ENCODE measurements around the gene NSF. TPM values are rescaled to one million over a fixed set of nuclear protein-coding genes. Genes with fewer than 3 reads are reported as not detected.
A peak's percentile ranks its signal among the peaks of the same experiment; 100 is the strongest.
"Not testable (repeated sequence)": the region's sequence is repeated elsewhere in the genome, so short reads cannot be mapped to it uniquely, and the experiment has no call there.

NSF gene
- polyA plus RNA-seq, 3 donors, result 33.1 to 35.4 (median 33.2) TPM

DNA sequence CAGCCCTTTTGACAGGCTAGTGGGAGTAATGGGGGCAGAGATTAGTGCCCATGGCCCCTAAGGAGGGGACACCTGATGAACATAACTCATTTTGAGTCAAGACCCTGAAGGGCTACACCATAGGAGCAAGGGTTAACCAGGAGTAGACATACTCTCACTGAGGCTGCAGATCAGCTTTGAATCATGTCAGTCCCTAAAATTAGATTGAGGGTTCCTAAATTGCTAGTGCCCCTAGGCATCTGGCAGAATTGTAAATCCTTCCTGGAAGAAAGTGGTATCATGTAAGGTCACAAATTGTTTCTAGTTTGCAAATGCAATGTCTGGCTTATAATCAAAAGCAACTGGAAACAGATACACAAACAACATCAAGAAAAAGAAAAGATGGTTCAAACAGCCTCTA lies 87.3 kb downstream of the NSF start:
- not testable (repeated sequence) for DNase-seq (ENCODE audit: extremely low read depth in 1 of 11, low read depth in 9 of 11, low spot score in 4 of 11)

- DNase-seq (ENCODE audit: extremely low read depth in 1 of 11, low read depth in 9 of 11, low spot score in 4 of 11), result not testable (repeated sequence)
These were observed 93.2 kb downstream of the NSF start for GRCh38 chr17:46683653-46684052.

- not testable (repeated sequence) for DNase-seq (ENCODE audit: extremely low read depth in 1 of 11, low read depth in 9 of 11, low spot score in 4 of 11)
These were observed 94.8 kb downstream of the NSF start for GRCh38 chr17:46685284-46685683.

GRCh38 chr17:46692196-46692595 lies 101.7 kb downstream of the NSF start:
- DNase-seq (ENCODE audit: extremely low read depth in 1 of 11, low read depth in 9 of 11, low spot score in 4 of 11), result not testable (repeated sequence)

DNA sequence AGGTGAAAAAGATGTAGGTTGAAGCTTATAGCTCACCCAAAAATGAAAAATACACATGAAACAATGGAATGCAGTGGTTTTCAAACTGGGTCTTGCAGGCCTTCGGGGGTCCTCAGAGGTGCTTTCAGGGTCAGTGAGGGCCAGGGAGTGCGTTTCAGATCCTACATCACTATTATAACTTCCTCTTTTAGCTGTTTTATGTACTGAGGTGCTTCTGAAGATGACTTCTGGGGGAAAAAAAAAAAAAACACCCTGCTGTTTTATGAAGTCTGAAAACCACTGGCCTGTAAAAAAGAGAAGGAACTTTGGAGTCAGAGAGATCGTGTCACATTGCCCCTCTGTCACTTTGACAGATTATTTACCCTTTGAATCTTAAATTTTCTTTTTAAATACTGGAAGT lies 102.8 kb downstream of the NSF start:
- DNase-seq (ENCODE audit: extremely low read depth in 1 of 11, low read depth in 9 of 11, low spot score in 4 of 11), result not testable (repeated sequence)

- DNase-seq (ENCODE audit: extremely low read depth in 1 of 11, low read depth in 9 of 11, low spot score in 4 of 11), result not testable (repeated sequence)
These were observed 106.1 kb downstream of the NSF start for GRCh38 chr17:46696522-46696921.

DNA sequence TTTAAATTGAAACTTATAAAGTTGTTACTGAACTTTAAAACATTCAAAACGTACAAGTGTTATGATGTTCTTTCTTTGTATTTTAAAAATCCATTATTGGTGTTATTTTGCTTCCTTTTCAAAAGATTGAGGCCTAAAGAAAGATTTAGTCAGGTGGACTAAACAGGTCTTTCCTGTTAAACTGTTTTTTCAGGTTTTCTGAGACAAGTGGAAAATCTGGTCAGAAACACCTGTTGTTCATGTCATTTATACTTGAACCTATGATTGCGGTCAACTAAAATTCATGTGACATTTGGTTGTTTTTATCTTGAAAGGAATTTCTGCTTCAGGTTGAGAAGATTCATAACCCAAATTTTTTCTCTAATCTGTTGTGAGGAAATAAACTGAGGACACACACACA lies 108.5 kb downstream of the NSF start:
- DNase-seq (ENCODE audit: extremely low read depth in 1 of 11, low read depth in 9 of 11, low spot score in 4 of 11), result not testable (repeated sequence)

DNA sequence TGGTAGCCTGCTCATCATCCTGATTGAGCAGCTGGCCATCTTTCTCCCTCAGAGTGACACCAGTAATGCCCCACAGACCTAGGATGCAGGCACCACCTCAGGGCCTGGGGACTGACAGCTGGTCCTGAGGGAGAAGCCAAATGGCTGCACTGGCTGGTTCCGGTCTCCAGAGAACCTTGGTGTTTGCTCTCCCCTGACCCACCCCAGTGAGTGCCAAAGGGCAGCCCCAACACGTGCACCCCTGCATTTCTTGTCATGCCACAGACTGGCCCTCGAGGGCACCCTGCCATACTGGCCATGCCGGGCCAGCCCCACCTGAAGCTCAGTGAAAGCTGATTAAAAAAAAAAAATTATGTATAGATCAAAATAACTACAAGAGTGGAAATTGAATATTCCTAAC lies 127.5 kb downstream of the NSF start:
- no peak for DNase-seq (ENCODE audit: extremely low read depth in 1 of 11, low read depth in 9 of 11, low spot score in 4 of 11)

DNA sequence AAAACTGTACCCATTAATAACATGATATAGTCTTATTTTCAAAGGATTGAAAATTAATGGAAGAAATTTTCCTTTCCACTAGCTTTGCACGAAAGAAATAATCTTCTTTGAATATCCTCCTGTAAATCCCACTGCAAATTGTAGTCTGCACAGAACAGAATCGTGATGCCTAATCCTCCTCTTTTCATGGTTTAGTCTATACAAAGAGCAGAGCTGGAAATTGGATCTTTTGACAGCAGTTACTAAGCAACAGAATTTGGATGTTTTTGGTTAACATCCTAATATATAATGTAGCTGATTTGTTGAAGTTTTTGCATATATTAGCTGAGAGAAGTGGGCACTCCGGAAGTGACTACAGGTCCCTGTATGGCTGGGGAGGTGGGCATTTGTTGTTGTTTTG lies 129.4 kb downstream of the NSF start:
- DNase-seq (ENCODE audit: extremely low read depth in 1 of 11, low read depth in 9 of 11, low spot score in 4 of 11), result no peak

DNA sequence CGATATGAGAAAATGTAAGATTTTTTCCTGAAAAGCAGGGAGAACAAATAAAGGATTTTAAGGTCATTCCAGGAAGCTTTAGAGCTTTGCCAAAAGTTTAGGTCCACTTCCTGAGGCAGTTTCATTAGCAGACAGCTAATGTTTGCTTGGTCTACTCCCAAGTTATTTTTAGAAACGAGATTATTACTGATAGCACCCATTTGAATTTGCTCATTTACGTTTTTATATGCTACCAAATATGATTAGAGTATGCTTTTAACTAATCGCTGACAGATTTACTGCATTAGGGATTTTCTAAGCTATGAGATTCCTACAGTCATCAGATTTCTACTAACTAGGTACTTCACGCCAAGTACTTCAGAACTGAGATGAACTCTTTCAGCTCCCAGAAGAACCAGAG lies 129.9 kb downstream of the NSF start:
- DNase-seq (ENCODE audit: extremely low read depth in 1 of 11, low read depth in 9 of 11, low spot score in 4 of 11), result no peak

- DNase-seq (ENCODE audit: extremely low read depth in 1 of 11, low read depth in 9 of 11, low spot score in 4 of 11), result peak in 1 of 11 donors; percentile 48
These were observed 132.3 kb downstream of the NSF start for GRCh38 chr17:46722662-46723285.

DNA sequence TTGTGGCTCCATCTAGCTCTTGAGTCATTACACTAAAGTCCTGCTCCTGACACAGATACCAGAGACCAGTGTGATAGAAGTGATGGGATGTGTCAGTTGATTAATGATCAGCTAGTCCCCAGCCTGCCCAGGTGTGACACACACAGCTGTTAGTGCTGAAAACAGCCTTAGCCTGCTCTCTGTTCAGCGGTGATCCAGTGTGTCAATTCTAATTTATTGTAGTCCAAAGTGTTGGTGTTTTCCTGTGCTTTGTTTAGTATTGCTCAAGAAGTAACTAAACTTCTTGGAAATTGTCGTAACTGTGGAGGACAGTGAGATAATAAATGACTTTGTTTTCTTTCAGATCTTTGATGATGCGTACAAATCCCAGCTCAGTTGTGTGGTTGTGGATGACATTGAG lies 135.7 kb downstream of the NSF start:
- DNase-seq (ENCODE audit: extremely low read depth in 1 of 11, low read depth in 9 of 11, low spot score in 4 of 11), result no peak

DNA sequence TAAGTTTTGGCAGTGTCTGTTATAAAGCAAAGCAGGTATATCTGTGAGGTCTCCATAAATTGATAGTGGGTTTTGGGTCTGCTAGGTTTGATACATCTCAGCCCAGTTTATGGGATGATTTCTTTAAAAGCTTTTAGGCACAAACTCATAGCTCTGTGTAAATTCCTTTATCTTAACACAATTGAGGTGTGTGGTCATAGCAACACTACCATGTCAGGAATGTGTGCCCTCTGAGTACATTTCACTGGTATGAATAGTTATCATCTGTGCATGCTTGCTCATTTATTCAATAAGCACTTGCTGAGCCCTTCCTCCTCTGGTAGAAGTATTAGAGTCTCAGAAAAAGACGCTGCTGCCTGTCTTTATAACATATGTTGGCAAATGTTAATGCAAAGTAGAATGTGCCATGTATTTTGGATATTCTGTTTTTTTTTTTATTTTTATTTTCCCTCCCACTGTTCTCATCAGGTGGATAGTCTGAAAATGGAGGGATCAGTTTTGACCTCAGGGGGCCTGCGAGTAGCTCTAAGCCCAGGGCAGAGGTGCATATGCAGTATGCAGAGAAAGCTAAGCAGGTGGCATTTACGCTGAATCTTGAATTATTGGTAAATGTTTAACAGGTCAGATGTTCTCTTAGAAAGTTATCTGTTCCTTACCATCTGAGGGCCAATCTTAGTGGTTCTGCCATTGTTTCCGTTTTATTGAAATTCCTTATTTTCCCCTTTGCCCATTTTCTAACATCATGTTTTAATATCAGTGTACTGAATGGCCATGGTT lies 137.3 kb downstream of the NSF start:
- DNase-seq (ENCODE audit: extremely low read depth in 1 of 11, low read depth in 9 of 11, low spot score in 4 of 11), result no peak

GRCh38 chr17:46730026-46730425 lies 139.6 kb downstream of the NSF start:
- no peak for DNase-seq (ENCODE audit: extremely low read depth in 1 of 11, low read depth in 9 of 11, low spot score in 4 of 11)

- no peak for DNase-seq (ENCODE audit: extremely low read depth in 1 of 11, low read depth in 9 of 11, low spot score in 4 of 11)
These were observed 140.2 kb downstream of the NSF start for GRCh38 chr17:46730679-46731078.

GRCh38 chr17:46732160-46732559 lies 141.7 kb downstream of the NSF start:
- DNase-seq (ENCODE audit: extremely low read depth in 1 of 11, low read depth in 9 of 11, low spot score in 4 of 11), result no peak

- DNase-seq (ENCODE audit: extremely low read depth in 1 of 11, low read depth in 9 of 11, low spot score in 4 of 11), result no peak
These were observed 142.4 kb downstream of the NSF start for GRCh38 chr17:46732754-46733398.

DNA sequence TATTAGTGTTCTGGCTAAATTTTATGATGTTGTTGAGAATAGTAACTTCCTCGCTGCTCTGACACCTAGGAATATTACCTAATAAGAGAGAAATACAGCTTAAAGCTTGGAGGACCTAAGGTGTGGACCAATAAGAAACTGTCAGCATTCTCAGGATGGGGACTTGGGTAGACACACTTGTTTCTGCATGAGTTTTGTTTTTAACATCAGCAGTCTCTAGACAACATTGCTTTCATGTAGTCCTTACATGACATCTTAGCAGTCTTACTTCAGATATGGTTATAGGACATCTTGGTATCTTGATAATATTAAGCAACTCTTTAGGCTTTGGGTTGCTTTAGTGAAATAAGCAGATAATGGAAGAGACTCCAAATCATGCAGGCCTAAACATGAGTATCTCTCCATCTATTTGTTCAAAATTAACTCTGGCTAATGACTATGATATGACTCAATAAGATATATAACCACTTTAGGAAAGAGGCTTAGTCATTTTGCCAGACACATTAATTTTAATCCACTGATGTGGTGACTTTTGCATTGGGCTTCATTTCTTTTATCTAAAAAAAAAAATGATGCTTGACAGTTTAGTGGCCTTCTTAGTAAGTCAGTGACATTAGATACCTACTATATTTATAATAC lies 143.5 kb downstream of the NSF start:
- no peak for DNase-seq (ENCODE audit: extremely low read depth in 1 of 11, low read depth in 9 of 11, low spot score in 4 of 11)

- DNase-seq (ENCODE audit: extremely low read depth in 1 of 11, low read depth in 9 of 11, low spot score in 4 of 11), result no peak
These were observed 145.6 kb downstream of the NSF start for GRCh38 chr17:46736100-46736499.

- DNase-seq (ENCODE audit: extremely low read depth in 1 of 11, low read depth in 9 of 11, low spot score in 4 of 11), result no peak
These were observed 146.9 kb downstream of the NSF start for GRCh38 chr17:46737326-46737725.

All from renal cortex interstitium (tissue), 11 donors.